HepG2 (cell line): ENCODE results near the gene VPS18. TPM values are rescaled to one million over a fixed set of nuclear protein-coding genes. Genes with fewer than 3 reads are reported as not detected.

Source experiments
- AKNA ChIP-seq: sonication (generic); formaldehyde crosslinking; IDR thresholded peaks from 2 replicates; pipeline ENCODE4 v1.4.0; 2020; ENCODE audit warnings: missing genetic modification reagents, borderline replicate concordance
- ETV6 ChIP-seq: sonication (generic); formaldehyde crosslinking; conservative IDR thresholded peaks from 2 replicates; pipeline ENCODE4 v1.4.0; 2020; ENCODE audit warnings: missing genetic modification reagents
- HCFC1 ChIP-seq: fragments of 150-350 bp; IDR thresholded peaks from 2 replicates; pipeline ENCODE4 v1.6.1; 2014; ENCODE audit warnings: low read depth, low read length
- HNRNPL ChIP-seq: fragments of 200-400 bp; formaldehyde crosslinking; IDR thresholded peaks from 2 replicates; pipeline ENCODE4 v1.6.1; 2017; ENCODE audit warnings: mild to moderate bottlenecking, low read depth, low read length
- KDM4B ChIP-seq: sonication (generic); formaldehyde crosslinking; IDR thresholded peaks from 2 replicates; pipeline ENCODE4 v1.4.0; 2020; ENCODE audit warnings: missing genetic modification reagents
- MAFK ChIP-seq, 2 experiments: IDR thresholded peaks in 1 of 2; conservative IDR thresholded peaks in 1 of 2; 2 replicates each; pipeline ENCODE4 v1.6.1; 2011; ENCODE audit warnings: improper control_type of control experiment in 2 of 2, low read length in 2 of 2
- MIXL1 ChIP-seq: IDR thresholded peaks from 2 replicates; pipeline ENCODE4 v1.6.1; 2016
- SIX4 ChIP-seq: sonication (generic); formaldehyde crosslinking; IDR thresholded peaks from 2 replicates; pipeline ENCODE4 v1.4.0; 2020; ENCODE audit warnings: missing genetic modification reagents
- SNRNP70 ChIP-seq: fragments of 200-400 bp; formaldehyde crosslinking; IDR thresholded peaks from 2 replicates; pipeline ENCODE4 v1.6.1; 2017; ENCODE audit warnings: mild to moderate bottlenecking, low read depth, low read length, moderate library complexity
- TFDP1 ChIP-seq: IDR thresholded peaks from 2 replicates; pipeline ENCODE4 v1.6.1; 2016; ENCODE audit warnings: missing compliant biosample characterization, missing genetic modification reagents, borderline replicate concordance
- ZNF343 ChIP-seq: sonication (generic); formaldehyde crosslinking; IDR thresholded peaks from 2 replicates; pipeline ENCODE4 v1.4.0; 2020; ENCODE audit warnings: mild to moderate bottlenecking, missing genetic modification reagents
- ZNF556 ChIP-seq: sonication (generic); formaldehyde crosslinking; IDR thresholded peaks from 2 replicates; pipeline ENCODE4 v1.4.0; 2020; ENCODE audit warnings: mild to moderate bottlenecking, missing genetic modification reagents, borderline replicate concordance
- ZNF563 ChIP-seq: sonication (generic); formaldehyde crosslinking; IDR thresholded peaks from 2 replicates; pipeline ENCODE4 v1.8.0; 2022; ENCODE audit warnings: mild to moderate bottlenecking, moderate library complexity, missing genetic modification reagents
- ZNF569 ChIP-seq: sonication (generic); formaldehyde crosslinking; IDR thresholded peaks from 2 replicates; pipeline ENCODE4 v1.5.0; 2020; ENCODE audit warnings: mild to moderate bottlenecking, missing genetic modification reagents, moderate library complexity, borderline replicate concordance
- ZNF616 ChIP-seq: sonication (generic); formaldehyde crosslinking; IDR thresholded peaks from 2 replicates; pipeline ENCODE4 v1.5.0; 2020; ENCODE audit warnings: low read depth, mild to moderate bottlenecking, missing genetic modification reagents
- polyA plus RNA-seq, 8 experiments: library from polyadenylated mRNA; depleted of rRNA in 3 of 8; stranded (reverse) in 7 of 8; unstranded in 1 of 8; fragments of >200 nt; fragmentation: Illumina TruSeq in 4 of 8; extraction: Trizol in 4 of 8; gene quantifications; 2 replicates each; pipeline versions ENCODE4 v1.2.1 to v1.2.3, GENCODE V29; 2011 to 2016; ENCODE audit warnings: low read depth in 4 of 8, missing spikeins in 1 of 8, mixed read lengths in 1 of 8; ENCODE audit not compliant: insufficient read depth in 1 of 8
- total RNA-seq, 5 experiments: library from RNA; depleted of rRNA; stranded (reverse); fragments of >200 nt; fragmentation: Illumina TruSeq; extraction: Trizol; gene quantifications; 2 replicates each; pipeline ENCODE4 v1.2.3, GENCODE V29; 2016; ENCODE audit warnings: low read depth in 1 of 5
- TF ChIP-seq, protein P1 (sequence below): sonication (generic); formaldehyde crosslinking; IDR thresholded peaks from 2 replicates; pipeline ENCODE4 v1.8.1; 2022; ENCODE audit warnings: mild to moderate bottlenecking, missing genetic modification reagents

VPS18 gene
- total and polyA plus RNA-seq, 2 of the 13 experiments (the other 11 are each of a cell fraction or from before 2014, with no cell fraction given) = 5.8 to 17.0 TPM

GRCh38 chr15:40941528-40942336 lies 47.5 kb downstream of the VPS18 start (continued):
- no peak for TF ChIP-seq ZNF569 (CRISPR knock-in tag)
- peak; percentile 81; the same call in 1 of the 2 replicates for TF ChIP-seq ZNF563 (CRISPR knock-in tag)
- no peak for TF ChIP-seq HCFC1
- TF ChIP-seq ZNF556 (CRISPR knock-in tag) = 0 out of 2 replicates have a peak, but pooled peaks have one; percentile 39
- no peak for TF ChIP-seq MIXL1 (CRISPR knock-in tag)
- TF ChIP-seq MAFK (conservative IDR thresholded peaks at IDR 0.05 in 1 of 2, IDR thresholded peaks at IDR 0.05 in 1 of 2; ENCODE audit: low read length in 2 of 2) = no peak
- TF ChIP-seq, protein P1, sequence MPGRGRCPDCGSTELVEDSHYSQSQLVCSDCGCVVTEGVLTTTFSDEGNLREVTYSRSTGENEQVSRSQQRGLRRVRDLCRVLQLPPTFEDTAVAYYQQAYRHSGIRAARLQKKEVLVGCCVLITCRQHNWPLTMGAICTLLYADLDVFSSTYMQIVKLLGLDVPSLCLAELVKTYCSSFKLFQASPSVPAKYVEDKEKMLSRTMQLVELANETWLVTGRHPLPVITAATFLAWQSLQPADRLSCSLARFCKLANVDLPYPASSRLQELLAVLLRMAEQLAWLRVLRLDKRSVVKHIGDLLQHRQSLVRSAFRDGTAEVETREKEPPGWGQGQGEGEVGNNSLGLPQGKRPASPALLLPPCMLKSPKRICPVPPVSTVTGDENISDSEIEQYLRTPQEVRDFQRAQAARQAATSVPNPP (CRISPR knock-in tag) = 0 out of 2 replicates have a peak, but pooled peaks have one; percentile 17
- 0 out of 2 replicates have a peak, but pooled peaks have one; percentile 45 for TF ChIP-seq ZNF343 (CRISPR knock-in tag)
- no peak for TF ChIP-seq AKNA
- no peak for TF ChIP-seq SNRNP70
- peak; percentile 22; the same call in 1 of the 2 replicates for TF ChIP-seq TFDP1
- no peak for TF ChIP-seq ZNF616 (CRISPR knock-in tag)
- no peak for TF ChIP-seq HNRNPL
- TF ChIP-seq KDM4B (CRISPR knock-in tag) = no peak
- 0 out of 2 replicates have a peak, but pooled peaks have one; percentile 60 for TF ChIP-seq ETV6 (CRISPR knock-in tag)
- no peak for TF ChIP-seq SIX4 (CRISPR knock-in tag)
